Trophoblast cell (in vitro differentiated cells and primary cell): ENCODE data around the gene CASP4.

Source experiments
- DNase-seq, 2 donors: peaks; one replicate each; pipeline ENCODE4 v3.0.0-alpha.2; 2016
- H2AFZ ChIP-seq: 2 replicates; pipeline ENCODE4 v1.6.1; 2013; ENCODE audit warnings: low read length, moderate library complexity, mild to moderate bottlenecking; ENCODE audit not compliant: insufficient read depth, poor library complexity
- H2AK5ac ChIP-seq: 2 replicates; pipeline ENCODE4 v1.6.1; 2013; ENCODE audit warnings: mild to moderate bottlenecking, low read length
- H2BK120ac ChIP-seq: 2 replicates; pipeline ENCODE4 v1.6.1; 2013; ENCODE audit warnings: low read length, mild to moderate bottlenecking, moderate library complexity; ENCODE audit not compliant: insufficient read depth, poor library complexity
- H2BK12ac ChIP-seq: 2 replicates; pipeline ENCODE4 v1.6.1; 2013; ENCODE audit warnings: mild to moderate bottlenecking, low read length, moderate library complexity
- H2BK5ac ChIP-seq: 2 replicates; pipeline ENCODE4 v1.6.1; 2013; ENCODE audit warnings: low read length, low read depth, moderate library complexity, mild to moderate bottlenecking; ENCODE audit not compliant: poor library complexity
- H3K14ac ChIP-seq: 2 replicates; pipeline ENCODE4 v1.6.1; 2013; ENCODE audit warnings: mild to moderate bottlenecking, low read length
- H3K18ac ChIP-seq: 2 replicates; pipeline ENCODE4 v1.6.1; 2013; ENCODE audit warnings: mild to moderate bottlenecking, low read length
- H3K23ac ChIP-seq: 2 replicates; pipeline ENCODE4 v1.6.1; 2013; ENCODE audit warnings: low read length
- H3K27ac ChIP-seq: 2 replicates; pipeline ENCODE4 v1.5.1; 2013; ENCODE audit warnings: low read depth, mild to moderate bottlenecking, inconsistent platforms, low read length, moderate library complexity
- H3K27me3 ChIP-seq: 2 replicates; pipeline ENCODE4 v1.6.1; 2013; ENCODE audit warnings: inconsistent platforms, mild to moderate bottlenecking, low read length, moderate library complexity; ENCODE audit not compliant: insufficient read depth
- H3K36me3 ChIP-seq, 2 experiments: 1 replicate in 1 of 2; 2 replicates in 1 of 2; pipeline ENCODE4 v1.6.1; 2013; ENCODE audit warnings: low read length in 2 of 2, mild to moderate bottlenecking in 2 of 2, moderate library complexity in 1 of 2; ENCODE audit not compliant: insufficient read depth in 2 of 2, control insufficient read depth in 1 of 2
- H3K4ac ChIP-seq: 2 replicates; pipeline ENCODE4 v1.6.1; 2013; ENCODE audit warnings: low read depth, mild to moderate bottlenecking, low read length, moderate library complexity
- H3K4me1 ChIP-seq, 2 experiments: 1 replicate in 1 of 2; 2 replicates in 1 of 2; pipeline ENCODE4 v1.6.1; 2013; ENCODE audit warnings: low read length in 2 of 2, mild to moderate bottlenecking in 2 of 2, moderate library complexity in 1 of 2; ENCODE audit not compliant: insufficient read depth in 2 of 2, control insufficient read depth in 1 of 2
- H3K4me2 ChIP-seq: 2 replicates; pipeline ENCODE4 v1.6.1; 2013; ENCODE audit warnings: inconsistent platforms, mild to moderate bottlenecking, low read length, moderate library complexity
- H3K4me3 ChIP-seq: 2 replicates; pipeline ENCODE4 v1.5.1; 2013; ENCODE audit warnings: mild to moderate bottlenecking, low read depth, low read length, inconsistent platforms
- H3K79me1 ChIP-seq: one replicate; pipeline ENCODE4 v1.6.1; 2013; ENCODE audit warnings: low read length
- H3K79me2 ChIP-seq: 2 replicates; pipeline ENCODE4 v1.6.1; 2013; ENCODE audit warnings: low read length, mild to moderate bottlenecking; ENCODE audit not compliant: control insufficient read depth, insufficient read depth, poor library complexity
- H3K9ac ChIP-seq: 2 replicates; pipeline ENCODE4 v1.6.1; 2013; ENCODE audit warnings: mild to moderate bottlenecking, low read length
- H3K9me3 ChIP-seq: 2 replicates; pipeline ENCODE4 v1.6.1; 2013; ENCODE audit warnings: low read depth, mild to moderate bottlenecking, control low read depth, inconsistent platforms, low read length; ENCODE audit not compliant: insufficient read depth
- H4K12ac ChIP-seq: 2 replicates; pipeline ENCODE4 v1.6.1; 2013; ENCODE audit warnings: low read depth, mild to moderate bottlenecking, low read length, moderate library complexity
- H4K8ac ChIP-seq: 2 replicates; pipeline ENCODE4 v1.6.1; 2013; ENCODE audit warnings: low read depth, mild to moderate bottlenecking, low read length, moderate library complexity
- H4K91ac ChIP-seq: one replicate; pipeline ENCODE4 v1.6.1; 2013; ENCODE audit warnings: low read depth, mild to moderate bottlenecking, low read length, moderate library complexity
- WGBS: extraction: QIAGEN DNeasy Blood & Tissue Kit; methylation state at CpG from one replicate; pipeline ENCODE4 v1.1.7; 2013; ENCODE audit warnings: missing lambda C conversion rate; ENCODE audit not compliant: insufficient read length, insufficient coverage; ENCODE audit errors: extremely low coverage; 5-methylcytosine and 5-hydroxymethylcytosine counted together

The CASP4 gene

GRCh38 chr11:104964247-104964646, 4.1 kb downstream of the CASP4 start:
- Histone ChIP-seq H4K8ac (no peak overlapping the region), H3K27me3 (no peaks in the 10 kb centered on the region), H3K79me2 (no peaks in the 10 kb centered on the region), H3K9me3 (peaks cover 1% of the 10 kb centered on the region), H3K79me1 (peaks cover 2% of the 10 kb centered on the region), H3K4me3 (no peak overlapping the region), H3K27ac (no peak overlapping the region), H3K18ac (no peak overlapping the region), H4K12ac (no peak overlapping the region), H4K91ac (no peak overlapping the region), H2BK120ac (no peak overlapping the region), H2BK12ac (no peak overlapping the region), H3K4me2 (no peak overlapping the region), H2AFZ (no peak overlapping the region), H3K36me3 (peaks cover 0 to 2% of the 10 kb centered on the region in 2 experiments), H2BK5ac (no peak overlapping the region), H2AK5ac (no peak overlapping the region), H3K9ac (no peak overlapping the region), H3K14ac (no peak overlapping the region), H3K4me1 (peaks cover 0 to 3% of the 10 kb centered on the region in 2 experiments), H3K23ac (no peak overlapping the region), H3K4ac (no peak overlapping the region)
- no peak for DNase-seq
- WGBS, result no CpG with 5 or more reads among the region's 1 CpG

GRCh38 chr11:104962852-104963251, 5.5 kb downstream of the CASP4 start:
- no peak overlapping the region for H2AK5ac ChIP-seq
- WGBS, result 100% methylated on average over 1 of the region's 3 CpGs
- H3K23ac ChIP-seq, result no peak overlapping the region
- H2BK12ac ChIP-seq, result no peak overlapping the region
- H2BK5ac ChIP-seq, result no peak overlapping the region
- H2AFZ ChIP-seq, result no peak overlapping the region
- no peaks in the 10 kb centered on the region for H3K4me1 ChIP-seq
- no peak overlapping the region for H2BK120ac ChIP-seq
- H4K8ac ChIP-seq, result no peak overlapping the region
- H3K4me2 ChIP-seq, result no peak overlapping the region
- peaks cover 1% of the 10 kb centered on the region for H3K9me3 ChIP-seq
- no peak overlapping the region for H4K91ac ChIP-seq
- H3K9ac ChIP-seq, result no peak overlapping the region
- peaks cover 2% of the 10 kb centered on the region for H3K79me1 ChIP-seq
- H3K27ac ChIP-seq, result no peak overlapping the region
- no peak overlapping the region for H3K14ac ChIP-seq
- H3K4me3 ChIP-seq, result no peak overlapping the region
- no peaks in the 10 kb centered on the region for H3K79me2 ChIP-seq
- no peaks in the 10 kb centered on the region for H3K27me3 ChIP-seq
- no peak for DNase-seq
- peaks cover 0 to 2% of the 10 kb centered on the region in 2 experiments for H3K36me3 ChIP-seq
- H3K4ac ChIP-seq, result no peak overlapping the region
- no peak overlapping the region for H4K12ac ChIP-seq
- no peak overlapping the region for H3K18ac ChIP-seq

- no peak overlapping the region for H3K27ac ChIP-seq
- H4K12ac ChIP-seq, result no peak overlapping the region
- no peaks in the 10 kb centered on the region for H3K9me3 ChIP-seq
- H3K36me3 ChIP-seq, result no peaks in the 10 kb centered on the region
- H3K23ac ChIP-seq, result no peak overlapping the region
- no peak overlapping the region for H3K14ac ChIP-seq
- no peak overlapping the region for H3K18ac ChIP-seq
- no CpG with 5 or more reads among the region's 3 CpGs for WGBS
- no peaks in the 10 kb centered on the region for H3K79me2 ChIP-seq
- H2BK12ac ChIP-seq, result no peak overlapping the region
- H3K4me2 ChIP-seq, result no peak overlapping the region
- no peak overlapping the region for H4K91ac ChIP-seq
- DNase-seq, result peak in 1 of 2 donors; percentile 26
- H3K79me1 ChIP-seq, result no peaks in the 10 kb centered on the region
- H2AK5ac ChIP-seq, result no peak overlapping the region
- H2BK5ac ChIP-seq, result no peak overlapping the region
- no peak overlapping the region for H2AFZ ChIP-seq
- no peaks in the 10 kb centered on the region for H3K4me1 ChIP-seq
- no peak overlapping the region for H3K4ac ChIP-seq
- no peak overlapping the region for H2BK120ac ChIP-seq
- no peak overlapping the region for H4K8ac ChIP-seq
- H3K4me3 ChIP-seq, result no peak overlapping the region
- no peaks in the 10 kb centered on the region for H3K27me3 ChIP-seq
- no peak overlapping the region for H3K9ac ChIP-seq
Measured at GRCh38 chr11:104957280-104957679, 11.1 kb downstream of the CASP4 start.

GRCh38 chr11:104956528-104956927, 11.8 kb downstream of the CASP4 start:
- no peak overlapping the region for H4K91ac ChIP-seq
- no peak overlapping the region for H2BK12ac ChIP-seq
- no peak overlapping the region for H4K12ac ChIP-seq
- no peak overlapping the region for H2AFZ ChIP-seq
- no peak overlapping the region for H2BK120ac ChIP-seq
- H3K9ac ChIP-seq, result no peak overlapping the region
- H3K79me1 ChIP-seq, result no peaks in the 10 kb centered on the region
- peak; percentile 58 to 91 for DNase-seq
- no peak overlapping the region for H2BK5ac ChIP-seq
- H3K27me3 ChIP-seq, result no peaks in the 10 kb centered on the region
- no peaks in the 10 kb centered on the region for H3K79me2 ChIP-seq
- H3K4me1 ChIP-seq, result no peaks in the 10 kb centered on the region
- H3K36me3 ChIP-seq, result no peaks in the 10 kb centered on the region
- H4K8ac ChIP-seq, result no peak overlapping the region
- no peak overlapping the region for H2AK5ac ChIP-seq
- H3K4ac ChIP-seq, result no peak overlapping the region
- no peak overlapping the region for H3K27ac ChIP-seq
- H3K23ac ChIP-seq, result no peak overlapping the region
- H3K4me3 ChIP-seq, result no peak overlapping the region
- H3K4me2 ChIP-seq, result no peak overlapping the region
- H3K18ac ChIP-seq, result no peak overlapping the region
- no peaks in the 10 kb centered on the region for H3K9me3 ChIP-seq
- H3K14ac ChIP-seq, result no peak overlapping the region
